ENCODE data around the gene SERHL2.

Gene SERHL2

GRCh38 chr22:42621505-42622002 is 67.8 kb downstream of the SERHL2 start:
- ATAC-seq (peak; percentile 81), DNase-seq (peak; percentile 46 to 55)
- H3K27me3 Mint-ChIP-seq, result no peaks in the 10 kb centered on the region
- H3K9me3 Mint-ChIP-seq, result no peaks in the 10 kb centered on the region
- H3K4me3 Mint-ChIP-seq, result no peak overlapping the region
- H3K4me1 Mint-ChIP-seq, result peaks cover 6% of the 10 kb centered on the region
- no peak overlapping the region for H3K27ac Mint-ChIP-seq

GRCh38 chr22:42622061-42622710 is 68.4 kb downstream of the SERHL2 start:
- Mint-ChIP-seq H3K4me3 (no peak overlapping the region), H3K9me3 (no peaks in the 10 kb centered on the region), H3K27ac (no peak overlapping the region), H3K27me3 (no peaks in the 10 kb centered on the region), H3K4me1 (peaks cover 5% of the 10 kb centered on the region)
- DNase-seq (no peak), ATAC-seq (no peak)

- Mint-ChIP-seq H3K27me3 (no peaks in the 10 kb centered on the region), H3K9me3 (no peaks in the 10 kb centered on the region), H3K4me3 (no peak overlapping the region), H3K27ac (no peak overlapping the region), H3K4me1 (peaks cover 5% of the 10 kb centered on the region)
- no peak for ATAC-seq
- DNase-seq, result no peak
These were observed 69.6 kb downstream of the SERHL2 start for GRCh38 chr22:42623301-42623751.
